Bone marrow (tissue), 2 donors: Measurements from ENCODE around the gene EPHA7.
A peak's percentile ranks its signal among the peaks of the same experiment; 100 is the strongest.

ENCODE experiments used
- DNase-seq, 2 donors: peaks; one replicate each; lab custom pipeline; 2025; lab: John Stamatoyannopoulos, UW

EPHA7 gene

DNA sequence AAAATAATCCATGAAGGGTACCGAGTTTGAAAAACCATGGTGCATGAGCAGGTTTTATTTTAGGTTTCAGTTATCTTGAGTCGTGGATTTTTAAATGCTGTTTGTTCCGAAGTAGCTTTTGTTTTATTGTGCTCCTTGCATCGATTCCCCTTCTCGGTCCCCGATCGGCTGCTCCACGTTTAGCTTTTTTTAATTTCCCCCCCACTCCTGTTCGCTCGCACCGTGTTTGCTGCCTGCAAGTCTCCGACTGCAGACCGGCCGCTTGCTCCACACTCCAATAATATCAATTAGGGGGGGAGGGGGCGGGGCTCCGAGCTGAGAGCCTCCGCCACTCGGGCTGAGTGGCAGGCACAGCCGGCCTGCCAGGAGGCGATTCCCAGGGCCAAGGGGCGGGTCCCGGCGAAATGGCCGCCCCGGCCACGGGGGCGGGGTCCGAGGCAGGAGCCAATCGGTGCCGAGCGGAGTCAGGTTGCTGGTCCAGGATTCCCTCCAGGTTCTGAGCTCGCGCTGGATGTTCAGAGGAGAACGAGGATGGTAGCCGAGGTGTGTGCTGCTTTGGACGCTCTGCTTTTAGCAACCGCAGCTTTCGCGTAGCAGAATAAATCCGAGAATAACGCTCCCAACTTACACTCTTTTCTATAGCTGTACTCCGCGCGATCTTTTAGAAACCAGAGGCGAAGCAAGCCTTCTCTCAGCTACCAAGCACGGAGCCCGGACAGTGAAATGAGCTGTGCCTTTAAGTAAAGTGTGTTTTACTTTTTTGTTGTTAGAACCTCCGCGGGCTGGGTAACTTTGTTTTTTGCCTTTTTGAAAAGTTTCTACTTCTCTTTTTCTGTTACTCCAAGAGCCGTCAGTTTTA lies at the start of gene EPHA7:
Gene EPHA7, minus strand, starts transcription at position 256 of the 859 bp plus-strand sequence. Its CDS starts 218 bp downstream, at position 38.
- DNase-seq, result no peak

- DNase-seq, result no peak
Observed at GRCh38 chr6:93468291-93468690, 48.9 kb upstream of the EPHA7 start.

- no peak for DNase-seq
Observed at GRCh38 chr6:93454533-93454932, 35.2 kb upstream of the EPHA7 start.

GRCh38 chr6:93453956-93454355 lies 34.6 kb upstream of the EPHA7 start:
- DNase-seq, result no peak

DNA sequence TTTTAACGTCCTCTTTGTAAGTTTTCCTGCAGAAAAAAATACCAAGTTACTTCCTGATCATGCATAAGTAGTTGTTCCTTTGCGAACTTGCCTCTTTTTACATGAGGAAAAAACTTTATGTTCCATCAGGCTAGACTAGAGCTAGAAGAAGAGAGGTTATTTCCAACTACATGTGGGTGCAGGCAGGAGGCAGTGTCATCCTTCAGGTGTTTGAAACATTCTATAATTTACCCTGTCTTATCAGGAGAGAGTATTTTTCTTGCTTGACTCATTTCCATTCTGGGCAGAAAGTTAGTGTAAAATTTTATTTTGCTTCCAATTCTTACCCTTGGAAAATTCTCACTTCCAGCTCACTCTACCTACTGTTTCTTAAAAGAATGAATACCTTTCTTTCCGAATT lies 28.5 kb upstream of the EPHA7 start:
- DNase-seq, result no peak

DNA sequence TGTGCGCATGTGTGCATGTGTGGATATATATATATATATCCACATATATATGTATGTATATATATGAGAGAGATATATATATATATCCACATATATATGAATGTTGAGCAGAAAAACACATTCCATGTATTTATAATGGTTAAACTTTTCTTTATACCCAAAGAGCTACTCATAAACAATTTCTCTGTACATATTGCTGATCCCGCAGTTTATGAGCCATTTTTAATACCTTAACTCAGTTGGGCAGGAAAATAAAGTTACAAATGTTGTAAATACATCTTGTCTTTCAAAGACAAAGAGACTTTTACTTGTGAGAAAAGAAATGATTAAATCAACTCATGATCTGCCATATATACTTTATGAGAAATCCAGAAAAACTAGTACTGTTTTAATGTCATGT lies 18.1 kb upstream of the EPHA7 start:
- DNase-seq, result no peak

GRCh38 chr6:93433592-93433991 lies 14.2 kb upstream of the EPHA7 start:
- DNase-seq, result no peak

GRCh38 chr6:93424303-93425064 lies 5.1 kb upstream of the EPHA7 start:
- peak in 1 of 2 donors; percentile 9 for DNase-seq

DNA sequence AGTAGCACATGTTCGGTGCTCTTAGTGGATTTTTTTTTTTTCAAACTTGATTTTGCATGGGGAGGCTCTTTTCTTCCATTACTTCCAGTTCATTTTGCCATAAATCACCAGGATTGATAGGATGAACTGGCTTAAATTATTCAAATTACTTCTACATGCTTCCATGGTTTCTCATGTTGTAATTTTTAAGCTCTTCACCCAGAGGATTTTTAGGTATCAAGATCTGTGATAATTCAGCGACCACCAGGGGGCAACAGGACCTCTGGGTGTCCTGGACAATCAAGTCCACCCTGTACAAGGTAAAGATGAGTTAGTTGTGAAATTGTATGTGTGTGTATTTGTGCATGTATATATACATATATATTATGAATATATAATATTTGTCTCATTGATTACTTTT lies 4.2 kb upstream of the EPHA7 start:
- no peak for DNase-seq

- no peak for DNase-seq
Observed at GRCh38 chr6:93420163-93420795, 920 bp upstream of the EPHA7 start.

GRCh38 chr6:93418408-93419303 lies 703 bp downstream of the EPHA7 start:
- DNase-seq, result no peak

GRCh38 chr6:93418033-93418407 lies 1.3 kb downstream of the EPHA7 start:
- DNase-seq, result no peak

- DNase-seq, result no peak
Observed at GRCh38 chr6:93417421-93418013, 1.8 kb downstream of the EPHA7 start.

DNA sequence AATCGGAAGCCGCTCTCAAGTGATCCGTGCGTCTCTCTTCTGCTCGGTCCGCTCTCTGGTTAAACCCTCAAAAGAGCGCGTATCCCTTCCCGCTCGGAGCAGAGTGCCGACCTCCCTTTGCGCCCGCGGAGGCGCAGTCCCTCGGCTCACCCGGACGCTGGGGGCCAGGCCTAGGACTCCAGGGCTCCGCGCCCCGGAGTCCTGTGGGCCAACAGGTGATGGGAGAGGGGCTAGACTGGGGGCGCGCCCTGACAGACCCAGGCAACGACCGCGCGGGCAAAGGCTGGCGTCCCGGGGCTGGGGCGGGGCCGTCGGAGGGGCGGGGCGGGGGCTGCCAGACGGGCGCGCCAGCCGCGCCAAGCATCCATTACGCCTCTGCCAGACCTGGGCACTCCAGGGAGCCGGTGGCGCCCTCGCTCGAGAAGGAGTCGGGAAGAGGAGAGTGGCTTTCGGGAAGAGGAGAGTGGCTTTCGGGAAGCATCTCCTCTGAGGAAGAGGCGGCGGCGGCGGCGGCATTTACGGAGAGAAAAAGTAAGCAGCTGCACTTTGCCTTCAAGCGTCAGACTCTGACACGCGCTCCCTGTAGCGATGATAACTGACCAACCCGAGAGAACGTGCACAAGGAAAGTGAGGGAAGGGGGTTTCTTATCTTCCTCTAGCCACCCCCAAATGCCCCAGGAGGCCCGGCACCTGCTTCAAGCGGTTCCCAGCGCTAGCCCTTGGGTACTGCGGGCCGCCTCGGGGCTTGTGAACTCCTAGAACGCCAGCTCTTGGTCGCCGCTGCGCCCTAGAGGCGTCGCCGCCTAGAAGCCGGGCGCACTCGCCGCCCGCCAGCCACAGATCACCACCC lies 2.6 kb downstream of the EPHA7 start:
- DNase-seq, result no peak

DNA sequence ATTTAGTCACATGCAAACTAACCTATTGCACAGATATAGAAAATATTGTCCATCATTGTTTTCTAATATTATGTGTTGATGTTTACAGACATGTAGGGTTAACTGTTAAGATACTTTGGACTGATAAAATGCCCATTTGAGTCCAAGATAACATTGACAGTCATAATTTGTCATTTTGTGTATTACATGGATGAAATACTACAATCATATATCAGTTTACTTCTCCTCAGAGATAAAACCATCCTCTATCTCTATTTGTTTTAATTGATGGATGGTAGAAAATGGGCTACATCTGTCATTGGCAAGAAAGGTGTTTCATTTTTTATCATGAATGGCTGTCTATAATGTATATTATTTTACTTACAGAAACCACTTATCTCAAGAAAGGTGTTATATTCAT lies 6.2 kb downstream of the EPHA7 start:
- no peak for DNase-seq

DNA sequence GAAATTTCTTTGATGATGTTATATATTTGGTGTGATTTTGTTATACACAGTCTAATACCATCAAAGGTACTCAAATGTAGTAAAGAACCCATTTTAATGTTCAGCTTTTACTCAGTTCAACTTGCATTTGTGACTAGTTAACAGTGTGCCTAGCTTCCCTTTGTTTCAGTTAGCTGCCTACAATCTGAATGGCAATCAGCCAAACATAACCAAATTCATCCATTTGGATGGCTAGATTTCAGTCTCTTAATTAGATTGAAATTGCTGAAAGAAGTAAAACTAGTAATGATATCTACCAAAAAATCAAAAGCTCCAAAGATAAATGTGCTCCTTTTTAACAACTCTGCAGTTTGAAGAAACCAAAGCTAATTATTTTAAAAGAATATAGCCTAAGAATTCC lies 6.9 kb downstream of the EPHA7 start:
- DNase-seq, result no peak

GRCh38 chr6:93407186-93407585 lies 12.2 kb downstream of the EPHA7 start:
- DNase-seq, result no peak

DNA sequence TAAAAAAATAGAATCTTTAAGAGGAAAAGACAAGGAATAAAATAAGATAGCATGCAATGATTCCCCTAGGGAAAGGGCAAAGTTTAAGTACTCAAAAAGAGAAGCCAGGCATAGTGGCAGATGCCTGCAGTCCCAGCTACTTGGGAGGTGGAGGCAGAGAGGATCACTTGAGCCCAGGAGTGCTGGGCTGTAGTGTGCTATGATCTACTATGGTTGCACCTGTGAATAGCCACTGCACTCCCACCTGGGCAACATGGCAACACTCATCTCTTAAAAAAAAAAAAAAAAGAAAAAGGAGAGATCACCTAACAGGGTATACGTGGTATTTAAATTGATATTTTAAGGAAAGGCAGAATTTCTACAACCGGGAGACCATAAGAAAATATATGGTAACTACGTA lies 16.0 kb downstream of the EPHA7 start:
- DNase-seq, result no peak

- no peak for DNase-seq
Observed at GRCh38 chr6:93398723-93399122, 20.6 kb downstream of the EPHA7 start.

GRCh38 chr6:93394471-93394870 lies 24.9 kb downstream of the EPHA7 start:
- no peak for DNase-seq
